Measurements from ENCODE around the gene SCN11A. TPM values are rescaled to one million over a fixed set of nuclear protein-coding genes. Genes with fewer than 3 reads are reported as not detected.
"Not testable (repeated sequence)": the region's sequence is repeated elsewhere in the genome, so short reads cannot be mapped to it uniquely, and the experiment has no call there.

SCN11A gene
- total RNA-seq, 1 experiment from 2014 or later: not detected

DNA sequence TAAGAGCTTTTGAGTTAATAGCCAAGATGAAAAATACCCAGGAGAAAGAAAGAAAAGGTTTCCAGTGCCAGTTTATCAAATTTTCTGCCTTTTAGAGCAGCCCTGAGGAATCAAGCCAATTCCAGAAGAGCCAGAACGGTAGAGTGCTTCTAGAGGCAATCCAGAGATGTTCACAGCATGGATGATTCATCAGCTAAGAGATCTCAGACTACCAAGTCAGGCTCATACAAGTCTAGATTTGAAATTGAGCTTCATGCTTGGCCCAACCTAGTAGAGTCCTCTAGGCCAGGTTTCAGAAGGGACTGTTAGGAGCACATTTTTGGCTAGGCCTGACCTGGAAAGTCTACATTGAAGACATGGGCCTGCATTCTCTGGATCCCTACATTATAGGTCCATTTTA lies 15.5 kb upstream of the SCN11A start:
- no peak for DNase-seq (ENCODE audit: extremely low read depth, low read depth)

DNA sequence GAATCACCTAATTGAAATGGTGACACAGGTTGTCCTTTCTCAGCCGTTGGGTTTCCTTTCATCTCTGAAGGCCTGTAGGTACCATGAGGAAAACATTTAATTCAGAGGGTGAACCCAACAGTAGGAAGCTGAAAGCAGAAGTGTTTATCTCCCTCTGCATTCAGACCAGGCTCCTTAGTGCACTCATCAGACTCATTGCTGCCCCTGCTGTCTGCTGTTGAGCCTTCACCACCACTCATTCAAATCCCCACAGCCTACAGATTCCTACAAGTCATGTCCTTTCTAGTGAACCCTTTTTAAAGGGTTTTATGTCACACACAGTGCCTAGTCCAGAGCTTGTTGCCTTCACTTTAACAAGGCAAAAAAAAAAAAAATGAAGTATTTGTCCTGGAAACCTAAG lies 13.5 kb upstream of the SCN11A start:
- no peak for DNase-seq (ENCODE audit: extremely low read depth, low read depth)

DNA sequence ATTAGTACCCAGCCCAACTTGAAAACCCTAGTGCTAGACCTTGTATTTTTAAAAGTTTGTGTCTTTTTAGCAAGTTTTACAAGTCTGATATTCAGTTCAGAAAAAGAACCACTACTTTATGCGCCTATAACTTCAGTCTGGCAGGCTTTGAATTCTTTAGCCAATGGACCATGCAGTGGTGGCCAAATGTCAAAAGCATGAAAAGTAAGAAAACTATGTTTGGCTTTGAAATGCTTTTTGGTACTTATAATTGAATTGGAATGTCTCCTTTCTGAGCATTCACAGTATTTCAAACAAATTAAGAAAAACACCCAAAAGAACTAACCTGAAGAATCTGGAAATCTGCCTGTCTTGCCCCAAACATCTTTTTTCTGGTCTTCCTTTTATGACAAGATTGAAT lies 12.9 kb upstream of the SCN11A start:
- no peak for DNase-seq (ENCODE audit: extremely low read depth, low read depth)

DNA sequence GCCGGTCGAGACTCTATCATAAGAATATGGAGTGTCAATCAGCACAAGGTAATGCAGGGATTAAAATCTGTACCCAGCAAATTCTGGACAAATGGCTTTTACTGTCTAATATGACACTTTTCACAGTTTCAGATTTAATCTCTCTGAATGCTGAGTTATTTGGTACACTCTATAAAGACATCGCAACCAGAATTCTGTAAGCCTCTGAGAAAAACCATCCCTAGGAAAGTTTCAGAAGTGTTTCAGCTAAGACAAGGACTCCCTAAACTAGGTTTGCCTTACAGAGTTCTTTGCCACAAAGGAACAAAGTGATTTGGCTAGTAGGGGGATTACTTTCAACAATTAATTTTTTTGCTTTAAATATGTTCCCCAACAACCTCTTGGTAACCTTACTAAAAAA lies 11.4 kb upstream of the SCN11A start:
- DNase-seq (ENCODE audit: extremely low read depth, low read depth): no peak

DNA sequence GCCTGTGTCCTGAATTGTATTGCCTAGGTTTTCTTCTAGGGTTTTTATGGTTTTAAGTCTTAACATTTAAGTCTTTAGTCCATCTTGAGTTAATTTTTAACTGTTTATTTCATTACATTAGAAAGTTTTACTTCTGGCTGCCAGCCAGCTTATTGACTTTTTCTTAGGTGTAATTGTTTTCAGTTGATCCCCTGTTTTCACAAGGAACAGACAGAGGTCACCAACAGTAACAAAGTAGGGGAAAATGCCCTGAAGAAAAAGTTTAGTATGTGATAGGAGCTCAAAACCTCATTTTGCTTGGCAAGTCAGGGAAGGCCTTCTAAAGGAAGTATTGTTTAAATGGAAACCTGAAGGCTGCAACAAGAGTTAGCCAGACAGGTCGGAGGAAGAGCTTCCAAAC lies 10.4 kb upstream of the SCN11A start:
- DNase-seq (ENCODE audit: extremely low read depth, low read depth): no peak

DNA sequence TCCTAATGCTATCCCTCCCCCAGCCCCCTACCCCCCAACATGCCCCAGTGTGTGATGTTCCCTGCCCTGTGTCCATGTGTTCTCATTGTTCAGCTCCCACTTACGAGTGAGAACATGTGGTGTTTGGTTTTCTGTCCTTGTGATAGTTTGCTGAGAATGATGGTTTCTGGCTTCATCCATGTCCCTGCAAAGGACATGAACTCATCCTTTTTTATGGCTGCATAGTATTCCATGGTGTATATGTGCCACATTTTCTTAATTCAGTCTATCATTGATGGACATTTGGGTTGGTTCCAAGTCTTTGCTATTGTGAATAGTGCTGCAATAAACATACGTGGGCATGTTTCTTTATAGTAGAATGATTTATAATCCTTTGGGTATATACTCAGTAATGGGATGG lies 9.5 kb upstream of the SCN11A start:
- not testable (repeated sequence) for DNase-seq (ENCODE audit: extremely low read depth, low read depth)

DNA sequence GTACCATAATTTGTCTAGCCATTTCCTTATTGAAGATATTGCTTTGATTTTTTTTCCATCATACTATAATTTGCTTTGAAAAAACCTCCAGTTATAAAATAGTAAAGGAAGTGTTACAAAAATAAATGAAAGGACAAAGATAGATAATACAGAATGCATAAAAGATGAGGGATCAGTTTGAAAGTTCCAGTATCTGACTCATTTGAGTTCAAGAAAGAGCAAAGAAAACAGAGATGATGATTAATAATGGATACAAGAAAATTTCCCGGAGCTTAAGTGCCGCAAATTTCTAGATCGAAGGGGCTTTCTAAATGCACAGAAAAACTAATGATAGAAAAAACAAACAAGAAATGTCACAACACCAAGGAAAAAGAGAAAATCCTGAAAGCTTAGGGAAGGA lies 4.4 kb upstream of the SCN11A start:
- DNase-seq (ENCODE audit: extremely low read depth, low read depth): no peak

DNA sequence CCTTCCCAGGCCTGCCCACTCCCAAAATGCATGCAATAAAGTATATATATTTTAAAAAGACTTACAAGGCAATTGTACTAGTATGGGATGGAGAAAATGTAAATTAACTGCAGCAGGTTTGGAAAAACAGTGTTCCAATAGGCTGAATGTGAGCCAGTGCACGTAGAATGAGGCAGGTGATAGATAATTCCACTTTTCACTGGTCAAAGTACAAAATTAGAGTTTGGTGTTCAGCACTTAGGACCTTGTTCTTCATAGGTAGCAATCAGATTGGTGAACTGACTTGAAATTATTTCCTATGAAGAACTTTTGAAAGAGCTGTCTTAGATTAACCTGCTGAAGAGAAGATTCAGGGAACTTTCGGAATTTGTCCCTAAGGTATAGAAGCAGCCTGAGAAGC lies 2.0 kb upstream of the SCN11A start:
- no peak for DNase-seq (ENCODE audit: extremely low read depth, low read depth)

DNA sequence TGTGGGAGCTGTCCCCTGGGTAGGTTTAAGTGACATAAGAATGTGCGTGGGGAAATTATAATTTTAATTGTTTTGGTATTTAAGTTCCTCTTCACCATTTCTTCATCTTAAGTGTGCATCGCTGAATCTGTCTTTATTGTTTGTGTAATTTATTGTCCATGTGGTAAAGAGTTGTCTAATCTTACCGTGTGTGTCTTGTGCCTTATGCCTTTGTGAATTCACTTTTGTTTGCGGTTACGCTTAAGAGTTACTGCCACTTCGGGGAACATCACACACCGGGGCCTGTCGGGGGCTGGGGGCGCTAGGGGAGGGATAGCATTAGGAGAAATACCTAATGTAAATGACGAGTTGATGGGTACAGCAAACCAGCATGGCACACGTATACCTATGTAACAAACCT lies 839 bp upstream of the SCN11A start:
- DNase-seq (ENCODE audit: extremely low read depth, low read depth): no peak

DNA sequence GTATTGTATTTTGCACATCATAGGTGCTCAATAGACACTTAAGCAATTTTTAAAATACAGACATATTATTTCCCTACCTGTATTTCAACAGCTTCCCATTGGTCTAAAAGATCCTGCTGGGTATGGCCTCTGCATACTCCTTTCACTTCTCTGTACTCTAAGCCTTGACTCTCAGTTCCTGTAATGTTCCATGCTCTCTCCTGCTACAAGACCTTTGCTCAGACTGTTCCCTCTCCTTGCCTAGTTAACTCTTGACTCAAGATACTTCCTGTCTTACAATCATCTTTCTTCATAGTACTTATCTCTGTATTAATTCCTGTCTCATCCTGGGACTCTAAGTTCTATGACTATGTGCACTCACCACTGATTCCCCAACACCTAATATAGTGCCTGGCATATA lies 1.7 kb downstream of the SCN11A start:
- DNase-seq (ENCODE audit: extremely low read depth, low read depth): no peak

DNA sequence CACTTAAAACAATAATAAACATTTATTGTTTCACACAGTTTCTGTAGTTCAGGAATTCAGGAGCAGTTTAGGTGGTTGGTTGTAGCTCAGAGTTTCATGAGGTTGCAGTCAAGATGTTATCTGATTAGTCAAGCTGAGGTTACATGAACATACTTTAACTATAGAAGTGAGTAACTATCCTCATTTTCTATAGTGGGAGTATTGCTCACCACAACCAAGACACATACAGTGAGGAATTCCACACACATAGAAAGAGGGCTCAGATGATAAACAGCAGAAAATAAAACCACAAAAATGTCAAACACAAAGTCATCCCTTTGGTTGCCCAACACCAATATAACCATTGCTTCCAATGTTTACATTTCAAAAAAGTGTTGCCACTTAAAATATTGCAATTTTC lies 13.6 kb downstream of the SCN11A start:
- no peak for DNase-seq (ENCODE audit: extremely low read depth, low read depth)

DNA sequence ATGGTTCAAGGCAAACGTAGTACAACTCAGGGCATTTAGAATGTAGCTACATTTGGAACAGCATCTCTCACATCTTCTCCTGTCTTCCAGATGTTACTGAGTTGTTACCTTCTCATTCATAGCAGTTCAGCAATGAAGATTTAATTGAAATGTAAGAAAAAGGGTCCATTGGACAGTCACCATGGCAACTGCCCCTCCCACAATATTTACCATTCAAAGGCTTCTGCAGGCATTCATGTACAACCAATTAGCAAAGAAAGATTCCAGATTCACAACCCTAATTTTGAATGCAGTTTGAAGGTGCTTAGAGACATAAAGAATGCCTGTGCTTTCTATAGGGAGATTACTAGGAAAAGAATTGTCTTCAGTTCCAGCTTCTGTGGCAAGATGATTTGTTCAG lies 22.2 kb downstream of the SCN11A start:
- no peak for DNase-seq (ENCODE audit: extremely low read depth, low read depth)

DNA sequence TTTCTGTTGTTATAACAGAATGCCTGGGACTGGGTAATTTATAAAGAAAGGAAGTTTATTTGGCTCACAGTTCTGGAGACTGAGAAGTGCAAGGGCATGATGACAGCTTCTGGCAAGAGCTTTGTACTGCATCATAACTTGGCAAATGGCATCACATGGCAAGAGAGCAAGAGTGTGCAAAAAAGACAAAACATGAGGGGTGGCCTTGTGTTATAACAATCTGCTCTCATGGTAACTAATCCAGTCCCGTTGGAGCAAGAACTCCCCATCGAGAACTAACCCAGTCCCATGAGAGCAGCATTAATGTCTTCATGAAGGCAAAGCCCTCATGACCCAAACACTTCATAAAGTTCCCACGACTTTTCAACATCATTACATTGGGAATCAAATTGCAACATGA lies 23.2 kb downstream of the SCN11A start:
- no peak for DNase-seq (ENCODE audit: extremely low read depth, low read depth)

DNA sequence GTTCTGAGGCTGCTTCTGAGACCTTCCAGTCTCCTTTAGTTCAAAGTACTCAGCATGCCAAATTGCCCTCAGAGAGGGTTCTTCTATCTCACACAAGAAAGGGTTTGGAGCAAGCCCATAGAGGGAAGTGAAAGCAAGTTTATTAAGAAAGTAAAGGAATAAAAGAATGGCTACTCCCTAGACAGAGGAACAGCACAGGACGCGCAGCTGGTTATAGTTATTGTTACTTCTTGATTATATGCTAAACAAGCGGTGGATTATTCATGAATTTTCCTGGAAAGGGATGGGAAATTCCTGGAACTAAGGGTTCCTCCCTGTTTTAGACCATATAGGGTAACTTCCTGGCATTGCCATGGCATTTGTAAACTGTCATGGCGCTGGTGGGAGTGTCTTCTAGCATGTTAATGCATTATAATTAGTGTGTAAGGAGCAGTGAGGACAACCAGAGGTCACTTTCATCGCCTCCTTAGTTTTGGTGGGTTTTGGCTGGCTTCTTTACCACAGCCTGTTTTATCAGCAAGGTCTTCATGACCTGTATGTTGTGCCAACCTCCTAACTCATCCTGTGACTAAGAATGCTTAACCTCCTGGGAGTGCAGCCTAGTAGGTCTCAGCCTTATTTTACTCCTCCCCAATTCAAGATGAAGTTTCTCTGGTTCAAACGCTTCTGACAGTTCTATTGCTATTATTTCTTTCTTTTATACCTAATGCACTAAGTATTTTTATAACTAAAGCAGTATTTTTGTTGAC lies 26.3 kb downstream of the SCN11A start:
- no peak for DNase-seq (ENCODE audit: extremely low read depth, low read depth)

DNA sequence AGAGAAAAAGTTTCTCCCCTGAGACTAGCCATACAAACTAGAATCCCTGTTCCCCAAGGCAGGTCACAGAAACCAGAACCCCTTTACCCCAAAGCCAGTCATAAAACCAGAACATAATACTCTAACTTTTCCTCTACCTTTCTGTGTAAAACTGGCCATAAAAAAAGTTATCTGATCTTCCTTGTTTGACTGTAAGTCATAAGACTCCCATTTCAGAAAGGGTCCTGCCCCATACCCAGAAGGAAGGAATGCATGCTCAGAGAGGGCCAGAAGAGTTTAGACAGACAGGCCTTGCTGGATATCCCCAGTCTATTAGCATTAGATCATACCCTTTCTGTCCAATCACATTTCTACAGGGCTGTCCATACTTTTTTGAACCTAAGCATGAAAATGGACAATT lies 27.2 kb downstream of the SCN11A start:
- DNase-seq (ENCODE audit: extremely low read depth, low read depth): no peak

DNA sequence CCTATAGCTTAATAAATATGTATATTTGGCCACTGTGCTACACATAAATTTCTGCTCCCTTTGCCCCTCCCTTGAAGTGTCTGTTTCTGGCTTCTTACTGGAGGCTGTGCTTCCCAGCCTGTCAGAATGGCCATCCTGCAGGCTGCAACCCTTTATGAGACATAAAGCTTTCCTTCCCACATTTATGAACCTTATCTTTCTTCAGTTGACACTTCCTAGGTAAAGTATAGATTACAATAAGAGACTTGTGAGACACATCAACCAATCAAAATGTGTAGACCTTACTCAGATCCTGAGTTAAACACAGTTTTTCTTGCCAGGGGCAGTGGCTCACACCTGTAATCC lies 29.5 kb downstream of the SCN11A start:
- no peak for DNase-seq (ENCODE audit: extremely low read depth, low read depth)

DNA sequence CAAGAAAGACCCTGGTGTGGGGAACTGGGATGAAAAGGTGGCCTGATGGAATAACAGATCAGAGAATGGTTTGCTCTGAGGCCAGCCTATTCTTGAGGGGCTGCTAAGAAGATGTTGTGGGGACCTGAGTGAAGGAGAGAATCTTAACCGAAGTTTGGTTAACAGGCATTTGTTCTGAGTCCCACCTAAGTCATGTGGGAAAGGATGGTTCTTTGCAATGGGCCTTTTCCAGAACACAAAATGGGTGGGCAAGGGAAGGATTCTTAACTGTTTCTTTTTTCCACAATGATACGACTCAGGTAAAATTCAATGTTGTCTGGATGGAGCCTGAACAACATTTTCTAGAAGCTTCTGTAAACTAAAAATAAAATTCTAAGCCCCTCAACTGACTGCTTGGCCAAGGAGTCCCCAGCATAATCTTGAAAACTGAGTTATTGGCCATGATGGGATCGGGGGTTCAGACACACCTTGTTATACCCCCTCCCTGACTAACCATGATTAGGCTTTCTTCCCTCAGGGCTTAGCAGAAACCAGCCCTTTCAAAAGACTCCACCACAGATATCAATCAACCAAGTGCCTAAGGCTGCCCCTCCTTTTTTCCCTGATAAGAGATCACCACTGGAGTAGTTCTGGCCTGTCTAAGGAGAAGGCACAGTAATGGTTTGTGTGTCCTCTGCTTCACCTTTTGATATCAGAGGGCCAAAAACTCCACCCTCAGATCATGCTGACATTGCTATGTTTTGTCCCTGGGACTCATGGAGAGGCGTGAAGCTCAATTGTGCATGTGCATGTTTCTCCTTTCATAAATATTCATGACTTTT lies 30.1 kb downstream of the SCN11A start:
- DNase-seq (ENCODE audit: extremely low read depth, low read depth): no peak

DNA sequence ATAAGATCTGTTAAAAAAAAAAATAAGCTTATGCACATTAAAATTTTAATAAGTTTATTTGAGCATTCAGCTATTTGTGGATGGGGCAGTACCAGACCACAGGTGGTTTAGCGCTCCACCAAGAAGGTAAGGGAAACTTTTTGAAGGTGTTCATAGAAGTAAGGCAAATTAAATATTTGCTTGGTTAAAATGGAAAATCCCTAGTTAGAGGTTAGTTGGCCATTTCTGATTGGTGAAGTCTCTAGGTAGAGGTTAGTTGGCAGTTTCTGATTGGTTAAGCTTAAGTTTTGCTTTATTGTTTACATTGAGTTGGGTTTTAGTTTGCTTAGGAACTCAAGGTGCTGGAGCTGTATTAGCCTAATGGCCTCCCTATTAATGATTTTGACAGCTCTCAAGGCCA lies 30.7 kb downstream of the SCN11A start:
- DNase-seq (ENCODE audit: extremely low read depth, low read depth): no peak

DNA sequence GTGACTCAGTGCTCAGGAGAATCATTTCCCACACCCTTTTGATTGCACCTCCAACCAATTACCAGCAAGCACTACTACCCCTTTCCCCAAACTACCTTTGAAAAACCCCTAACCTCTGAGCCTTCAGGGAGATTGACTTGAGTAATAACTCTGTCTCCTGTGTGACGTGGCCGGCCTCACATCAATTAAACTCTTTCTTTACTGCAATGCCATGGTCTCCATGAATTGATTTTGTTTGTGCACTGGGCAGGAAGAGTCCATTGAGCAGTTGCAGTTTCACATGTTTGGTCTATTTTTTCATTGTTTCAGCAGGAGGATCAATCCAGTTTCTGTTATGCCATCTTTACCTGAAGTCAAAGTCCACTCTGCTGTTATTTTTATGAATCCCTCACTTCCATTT lies 32.4 kb downstream of the SCN11A start:
- DNase-seq (ENCODE audit: extremely low read depth, low read depth): no peak

DNA sequence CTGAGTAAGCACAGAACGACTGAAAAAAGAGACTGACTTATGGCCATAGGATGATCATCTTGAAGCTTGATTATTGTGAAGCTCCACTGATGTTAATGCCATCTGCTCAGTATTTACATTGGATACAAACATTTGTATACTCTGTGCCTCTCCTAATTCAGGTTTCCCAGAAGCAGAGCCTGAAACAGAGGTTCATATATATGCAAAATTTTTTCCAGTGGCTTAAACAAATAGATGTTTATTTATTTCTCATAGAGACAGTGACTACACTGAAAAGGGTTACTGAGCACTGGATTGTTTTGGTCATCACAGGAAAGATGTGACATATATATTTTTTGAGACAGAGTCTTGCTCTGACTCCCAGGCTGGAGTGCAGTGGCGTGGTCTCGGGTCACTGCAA lies 36.3 kb downstream of the SCN11A start:
- DNase-seq (ENCODE audit: extremely low read depth, low read depth): no peak

DNA sequence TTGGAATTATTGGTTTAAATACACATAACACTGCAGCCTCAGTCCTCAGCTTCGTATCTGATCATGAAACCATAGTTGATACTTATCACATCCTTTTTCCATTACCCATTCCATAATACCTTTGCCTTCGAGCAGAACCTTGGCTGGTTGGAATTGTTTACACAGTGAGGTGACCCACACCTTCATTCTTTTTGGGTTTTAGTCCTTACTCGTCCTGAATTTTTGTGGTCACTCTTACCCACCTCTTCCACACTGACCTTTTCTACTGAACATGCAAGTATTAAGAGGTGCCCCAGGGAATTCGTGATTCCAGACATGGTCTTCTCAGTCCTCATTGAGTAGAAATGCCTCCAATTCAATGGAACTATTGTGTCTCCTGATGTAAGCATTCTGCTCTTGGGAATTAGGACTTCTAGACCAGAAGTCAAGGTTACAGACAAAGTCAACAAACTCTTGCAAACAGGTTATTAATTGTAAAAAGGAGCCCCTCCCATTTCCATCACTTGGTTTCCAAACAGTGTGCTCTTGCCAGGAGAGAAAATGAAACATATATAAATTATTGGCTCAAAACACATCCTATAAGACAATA lies 37.7 kb downstream of the SCN11A start:
- no peak for DNase-seq (ENCODE audit: extremely low read depth, low read depth)

DNA sequence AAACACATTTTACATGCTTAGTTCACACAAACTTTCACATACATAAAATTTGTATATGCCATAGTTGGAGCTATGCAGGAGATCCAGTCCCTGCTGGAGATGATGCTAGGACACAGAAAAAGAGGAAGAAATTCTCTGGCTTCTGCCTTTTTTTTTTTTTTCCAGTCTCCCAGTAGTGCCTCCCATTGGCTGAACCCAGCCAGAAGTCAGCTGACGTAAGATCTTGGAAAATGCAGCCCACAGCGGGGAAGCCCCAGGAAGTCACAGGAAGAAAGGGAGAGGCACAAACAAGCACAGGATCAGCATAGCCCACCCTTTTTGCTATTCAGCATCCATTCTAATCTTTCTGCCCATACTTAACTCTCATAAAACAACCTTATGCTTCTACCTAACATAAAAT lies 38.5 kb downstream of the SCN11A start:
- no peak for DNase-seq (ENCODE audit: extremely low read depth, low read depth)
